GM23248 (cell line): ENCODE results near the gene CLPSL2. TPM values are rescaled to one million over a fixed set of nuclear protein-coding genes. Genes with fewer than 3 reads are reported as not detected.

ENCODE experiments used
- DNase-seq: peaks from one replicate; pipeline ENCODE4 v3.0.0-alpha.2; 2015
- H2AFZ ChIP-seq: fragments of 200-600 bp; sonication (generic); 2 replicates; pipeline ENCODE4 v1.6.1; 2016; ENCODE audit warnings: antibody characterized with exemption
- H3F3A ChIP-seq: fragments of 200-600 bp; sonication (generic); 2 replicates; pipeline ENCODE4 v1.6.1; 2016; ENCODE audit warnings: mild to moderate bottlenecking, antibody characterized with exemption, mixed run types; ENCODE audit not compliant: insufficient read depth
- H3K27ac ChIP-seq: fragments of 200-600 bp; sonication (generic); 2 replicates; pipeline ENCODE4 v1.5.1; 2016; ENCODE audit warnings: mild to moderate bottlenecking
- H3K27me3 ChIP-seq: fragments of 200-600 bp; sonication (generic); replicated peaks from 2 replicates; pipeline ENCODE4 v1.6.1; 2016; ENCODE audit warnings: mild to moderate bottlenecking; ENCODE audit not compliant: insufficient read depth
- H3K36me3 ChIP-seq: fragments of 200-600 bp; sonication (generic); 2 replicates; pipeline ENCODE4 v1.6.1; 2016; ENCODE audit warnings: low read depth, mild to moderate bottlenecking
- H3K4me1 ChIP-seq: fragments of 200-600 bp; sonication (generic); 2 replicates; pipeline ENCODE4 v1.6.1; 2016; ENCODE audit warnings: mild to moderate bottlenecking; ENCODE audit not compliant: insufficient read depth
- H3K4me2 ChIP-seq: fragments of 200-600 bp; sonication (generic); one replicate; pipeline ENCODE4 v1.6.1; 2016; ENCODE audit warnings: mild to moderate bottlenecking; ENCODE audit not compliant: unreplicated experiment
- H3K4me3 ChIP-seq: fragments of 200-600 bp; sonication (generic); 2 replicates; pipeline ENCODE4 v1.5.1; 2016; ENCODE audit warnings: mild to moderate bottlenecking
- H3K79me2 ChIP-seq: fragments of 200-600 bp; sonication (generic); 2 replicates; pipeline ENCODE4 v1.6.1; 2016; ENCODE audit warnings: mild to moderate bottlenecking; ENCODE audit not compliant: insufficient read depth
- H3K9ac ChIP-seq: fragments of 200-600 bp; sonication (generic); 2 replicates; pipeline ENCODE4 v1.6.1; 2016; ENCODE audit warnings: mild to moderate bottlenecking
- H3K9me2 ChIP-seq: fragments of 200-600 bp; sonication (generic); 2 replicates; pipeline ENCODE4 v1.6.1; 2016; ENCODE audit warnings: mixed run types, mild to moderate bottlenecking, moderate library complexity; ENCODE audit not compliant: insufficient read depth
- H3K9me3 ChIP-seq: fragments of 200-600 bp; sonication (generic); one replicate; pipeline ENCODE4 v1.6.1; 2017; ENCODE audit warnings: low read depth
- H4K20me1 ChIP-seq: fragments of 200-600 bp; sonication (generic); 2 replicates; pipeline ENCODE4 v1.6.0; 2016; ENCODE audit not compliant: insufficient read depth
- EZH2 ChIP-seq: fragments of 200-600 bp; sonication (generic); IDR thresholded peaks from 2 replicates; pipeline ENCODE4 v1.6.1; 2018; ENCODE audit warnings: antibody characterized with exemption, mild to moderate bottlenecking; ENCODE audit not compliant: insufficient read depth, poor library complexity, severe bottlenecking
- EZH2phosphoT487 ChIP-seq: fragments of 200-600 bp; sonication (generic); IDR thresholded peaks from 2 replicates; pipeline ENCODE4 v1.6.1; 2018; ENCODE audit warnings: antibody characterized with exemption, moderate library complexity, mild to moderate bottlenecking, low read depth; ENCODE audit not compliant: insufficient read depth
- WGBS, 2 experiments: methylation state at CpG; one replicate each; pipeline ENCODE4 v1.1.6; 2015 to 2017; ENCODE audit warnings: low lambda C conversion rate in 2 of 2, low coverage in 1 of 2; ENCODE audit errors: missing lambda C conversion rate in 2 of 2; 5-methylcytosine and 5-hydroxymethylcytosine counted together
- in situ Hi-C: fragments of 300-500 bp; cut with MboI; formaldehyde crosslinking; loops from 2 replicates; pipeline ENCODE4 v1.15.0; 2020
- polyA plus RNA-seq: library from polyadenylated mRNA; unstranded; fragments of >200 nt; fragmentation: Nextera tagmentation; extraction: Ambion mirVana; gene quantifications from 2 replicates; pipeline ENCODE4 v1.2.1, GENCODE V29; 2016
- total RNA-seq: library from RNA; depleted of rRNA; stranded (reverse); fragments of >200 nt; shearing (Covaris generic); gene quantifications from 2 replicates; pipeline ENCODE4 v1.2.3, GENCODE V29; 2014

Gene CLPSL2
- total and polyA plus RNA-seq, 2 experiments from 2014 or later: not detected

DNA sequence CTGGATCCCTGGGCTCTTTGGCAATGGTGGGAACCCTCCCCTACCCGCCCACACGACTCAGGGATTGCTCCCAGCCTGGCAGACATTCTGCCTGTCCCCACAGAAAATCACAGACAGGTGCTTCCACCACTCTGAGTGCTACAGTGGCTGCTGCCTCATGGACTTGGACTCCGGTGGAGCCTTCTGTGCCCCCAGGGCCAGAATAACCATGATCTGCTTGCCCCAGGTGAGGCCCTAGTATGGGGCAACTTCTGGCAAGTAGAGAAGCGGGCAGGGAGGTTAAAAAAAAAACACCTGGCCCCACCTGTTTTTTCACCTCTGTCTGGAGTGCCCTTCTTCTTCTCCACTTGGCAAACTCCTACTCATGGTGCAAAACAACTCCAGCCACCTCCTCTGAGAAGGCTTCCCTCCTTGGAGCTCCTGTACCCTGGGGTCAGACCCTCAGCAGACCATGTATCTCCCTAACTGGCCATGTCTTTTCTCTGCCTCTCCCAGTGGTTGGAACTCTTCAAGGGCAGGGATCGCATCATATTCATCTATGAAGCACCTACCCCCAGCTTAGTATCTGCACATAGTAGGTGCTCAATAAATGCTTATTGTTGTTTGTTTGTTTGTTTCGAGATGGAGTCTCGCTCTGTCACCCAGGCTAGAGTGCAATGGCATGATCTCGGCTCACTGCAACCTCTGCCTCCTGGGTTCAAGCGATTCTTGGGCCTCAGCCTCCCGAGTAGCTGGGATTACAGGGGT, 1.1 kb downstream of the CLPSL2 start:
- TF ChIP-seq EZH2 (no peak), EZH2phosphoT487 (no peak)
- no peaks in the 10 kb centered on the region for H3F3A ChIP-seq
- H3K9me3 ChIP-seq: no peaks in the 10 kb centered on the region
- H3K4me2 ChIP-seq: no peak overlapping the region
- 72 to 76% methylated on average over 10 of the region's 10 CpGs for WGBS, 2 experiments
- no peak overlapping the region for H3K4me3 ChIP-seq
- H3K9me2 ChIP-seq: no peaks in the 10 kb centered on the region
- no peak overlapping the region for H3K27ac ChIP-seq
- in situ Hi-C loops: no loop called here
- no peaks in the 10 kb centered on the region for H3K4me1 ChIP-seq
- H3K27me3 ChIP-seq: peaks cover 9% of the 10 kb centered on the region
- no peaks in the 10 kb centered on the region for H3K36me3 ChIP-seq
- no peak overlapping the region for H3K9ac ChIP-seq
- H2AFZ ChIP-seq: no peak overlapping the region
- no peaks in the 10 kb centered on the region for H4K20me1 ChIP-seq
- no peak for DNase-seq
- no peaks in the 10 kb centered on the region for H3K79me2 ChIP-seq

DNA sequence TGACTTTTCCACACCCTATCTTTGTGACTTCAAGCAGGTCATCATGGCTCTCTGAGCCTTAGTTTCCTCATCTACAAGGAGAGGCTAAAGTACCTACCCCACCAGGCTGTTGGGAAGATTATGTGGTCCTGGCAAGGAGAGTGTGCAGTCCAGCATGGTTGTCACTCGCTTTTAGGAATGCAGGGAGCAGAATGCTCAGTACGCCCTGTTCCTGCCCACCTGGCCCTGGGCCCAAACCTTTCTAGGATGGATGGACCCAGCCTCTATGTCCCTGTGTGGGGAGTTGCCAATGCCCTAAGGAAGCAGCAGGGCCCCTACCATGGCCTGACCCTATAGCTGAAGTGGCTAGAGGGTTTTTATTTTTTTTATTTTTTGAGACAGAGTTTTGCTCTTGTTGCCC, 2.0 kb downstream of the CLPSL2 start:
- H4K20me1 ChIP-seq: no peaks in the 10 kb centered on the region
- no peak for TF ChIP-seq EZH2
- no peak for TF ChIP-seq EZH2phosphoT487
- H3K4me2 ChIP-seq: no peak overlapping the region
- no peaks in the 10 kb centered on the region for H3K4me1 ChIP-seq
- no peaks in the 10 kb centered on the region for H3F3A ChIP-seq
- H3K79me2 ChIP-seq: no peaks in the 10 kb centered on the region
- H3K9me3 ChIP-seq: no peaks in the 10 kb centered on the region
- H3K9me2 ChIP-seq: no peaks in the 10 kb centered on the region
- H3K4me3 ChIP-seq: no peak overlapping the region
- in situ Hi-C loops: no loop called here
- H2AFZ ChIP-seq: no peak overlapping the region
- H3K27ac ChIP-seq: no peak overlapping the region
- peaks cover 9% of the 10 kb centered on the region for H3K27me3 ChIP-seq
- DNase-seq: no peak
- 66 to 67% methylated on average over 2 of the region's 2 CpGs for WGBS, 2 experiments
- no peaks in the 10 kb centered on the region for H3K36me3 ChIP-seq
- no peak overlapping the region for H3K9ac ChIP-seq

DNA sequence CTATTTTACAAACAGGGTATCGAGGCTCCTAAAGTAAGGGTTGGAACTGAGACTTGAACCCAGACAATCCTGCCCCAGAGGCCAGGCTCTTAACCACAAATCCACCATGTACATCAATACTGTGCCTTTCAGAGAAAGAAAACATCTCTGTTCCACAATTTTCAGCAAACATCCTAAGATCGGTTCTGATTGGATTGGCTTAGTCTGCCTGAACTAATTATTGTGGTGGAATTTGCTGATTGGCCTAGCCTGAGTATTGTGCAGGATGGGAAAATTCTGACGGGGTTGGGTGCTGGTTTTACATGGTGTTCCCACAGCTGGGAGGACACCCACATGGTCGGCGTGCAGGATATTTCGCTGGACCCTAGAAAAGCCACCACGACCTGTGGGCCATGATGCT, 4.3 kb downstream of the CLPSL2 start, which contains the start of gene CLPSL1:
Gene CLPSL1 (plus strand): TSS at position 301 of the 400 bp plus-strand sequence. CDS start 92 bp downstream, at position 393.
- Histone ChIP-seq H3K9me2 (no peaks in the 10 kb centered on the region), H3K27me3 (peaks cover 6% of the 10 kb centered on the region), H3F3A (no peaks in the 10 kb centered on the region), H3K79me2 (no peaks in the 10 kb centered on the region), H3K4me2 (no peak within 1 kb of the TSS), H3K27ac (no peak within 1 kb of the TSS), H3K9ac (no peak within 1 kb of the TSS), H3K9me3 (no peaks in the 10 kb centered on the region), H3K36me3 (no peaks in the 10 kb centered on the region), H3K4me3 (no peak within 1 kb of the TSS), H3K4me1 (no peaks in the 10 kb centered on the region), H2AFZ (no peak within 1 kb of the TSS), H4K20me1 (no peaks in the 10 kb centered on the region)
- in situ Hi-C loops: no loop called here
- TF ChIP-seq EZH2phosphoT487 (no peak), EZH2 (no peak)
- 78 to 82% methylated on average over 7 of the region's 7 CpGs for WGBS, 2 experiments
- no peak for DNase-seq

DNA sequence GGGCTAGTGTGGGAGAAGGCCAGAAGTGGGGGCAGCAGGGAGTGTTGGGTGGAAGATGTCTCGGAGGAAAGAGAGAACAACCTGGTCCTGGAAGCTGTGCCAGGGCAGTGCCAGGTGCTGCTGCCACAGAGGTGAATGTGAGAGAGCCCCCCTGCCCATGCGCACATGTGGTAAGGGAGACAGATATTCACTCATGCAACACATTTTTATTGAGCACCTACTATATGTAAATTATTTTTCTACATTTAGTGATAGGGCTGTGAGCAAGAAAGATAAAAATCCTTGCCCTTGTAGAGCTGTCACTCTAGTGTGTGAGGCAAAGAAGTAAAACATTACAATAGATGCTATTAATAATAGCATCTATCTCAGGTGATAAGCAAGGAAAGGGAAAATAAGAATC, 4.9 kb downstream of the CLPSL2 start:
- Histone ChIP-seq H3K4me3 (no peak overlapping the region), H2AFZ (no peak overlapping the region), H3F3A (no peaks in the 10 kb centered on the region), H3K79me2 (no peaks in the 10 kb centered on the region), H3K4me2 (no peak overlapping the region), H4K20me1 (no peaks in the 10 kb centered on the region), H3K36me3 (no peaks in the 10 kb centered on the region), H3K27ac (no peak overlapping the region), H3K9me2 (no peaks in the 10 kb centered on the region), H3K9me3 (no peaks in the 10 kb centered on the region), H3K9ac (no peak overlapping the region), H3K27me3 (peaks cover 3% of the 10 kb centered on the region), H3K4me1 (no peaks in the 10 kb centered on the region)
- 75 to 93% methylated on average over 2 of the region's 2 CpGs for WGBS, 2 experiments
- TF ChIP-seq EZH2phosphoT487 (no peak), EZH2 (no peak)
- in situ Hi-C loops: no loop called here
- no peak for DNase-seq
